Ishikawa (cell line): ENCODE data around the gene COQ10B.

Experiments used
- TAF1 ChIP-seq: IDR thresholded peaks from 2 replicates; pipeline ENCODE4 v1.6.1; 2012; ENCODE audit warnings: low read depth, mild to moderate bottlenecking
- TEAD4 ChIP-seq: IDR thresholded peaks from 2 replicates; pipeline ENCODE4 v1.6.1; 2012
- TF ChIP-seq, protein P1 (sequence below): IDR thresholded peaks from 2 replicates; pipeline ENCODE4 v1.6.1; 2012

DNA sequence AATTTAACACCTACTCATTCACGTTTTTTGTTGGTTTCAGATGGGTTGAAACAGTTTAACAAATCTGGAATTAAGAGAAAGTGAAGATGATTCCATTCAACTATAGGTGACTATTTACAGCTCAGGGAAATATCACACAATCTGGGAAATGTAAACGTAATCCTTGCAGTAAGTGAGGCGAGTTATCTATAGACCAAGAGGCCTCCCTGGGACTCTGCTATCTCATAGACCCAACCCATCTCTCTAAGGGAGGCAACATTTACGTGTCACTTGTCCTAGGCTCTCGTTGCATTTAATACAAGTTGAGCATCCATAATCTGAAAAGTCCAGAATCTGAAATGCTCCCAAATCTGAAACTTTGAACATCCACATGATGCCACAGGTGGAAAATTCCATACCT lies 60.6 kb downstream of the COQ10B start:
- TF ChIP-seq TEAD4 (no peak), TAF1 (no peak)
- TF ChIP-seq, protein P1, sequence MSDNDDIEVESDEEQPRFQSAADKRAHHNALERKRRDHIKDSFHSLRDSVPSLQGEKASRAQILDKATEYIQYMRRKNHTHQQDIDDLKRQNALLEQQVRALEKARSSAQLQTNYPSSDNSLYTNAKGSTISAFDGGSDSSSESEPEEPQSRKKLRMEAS = no peak
